D721Med (cell line): ENCODE results near the gene SEMA3F.
A peak's percentile ranks its signal among the peaks of the same experiment; 100 is the strongest.
"Not testable (repeated sequence)": the region's sequence is repeated elsewhere in the genome, so short reads cannot be mapped to it uniquely, and the experiment has no call there.

Source experiments
- DNase-seq: peaks from one replicate; pipeline ENCODE4 v3.0.0; 2011; ENCODE audit warnings: low spot score; ENCODE audit not compliant: insufficient read length
- FAIRE-seq: peaks from 2 replicates; lab custom pipeline; 2011; peaks lifted over from hg19 to GRCh38; lab: Jason Lieb, UNC
- TF ChIP-seq, protein P1 (sequence below): IDR thresholded peaks from 2 replicates; pipeline ENCODE4 v1.5.1; 2012; ENCODE audit warnings: mild to moderate bottlenecking, control low read depth; ENCODE audit not compliant: insufficient read depth; ENCODE audit errors: missing control alignments

Gene SEMA3F

GRCh38 chr3:50227390-50228183, 72.5 kb downstream of the SEMA3F start:
- FAIRE-seq (no peak), DNase-seq (peak; percentile 89)
- TF ChIP-seq, protein P1, sequence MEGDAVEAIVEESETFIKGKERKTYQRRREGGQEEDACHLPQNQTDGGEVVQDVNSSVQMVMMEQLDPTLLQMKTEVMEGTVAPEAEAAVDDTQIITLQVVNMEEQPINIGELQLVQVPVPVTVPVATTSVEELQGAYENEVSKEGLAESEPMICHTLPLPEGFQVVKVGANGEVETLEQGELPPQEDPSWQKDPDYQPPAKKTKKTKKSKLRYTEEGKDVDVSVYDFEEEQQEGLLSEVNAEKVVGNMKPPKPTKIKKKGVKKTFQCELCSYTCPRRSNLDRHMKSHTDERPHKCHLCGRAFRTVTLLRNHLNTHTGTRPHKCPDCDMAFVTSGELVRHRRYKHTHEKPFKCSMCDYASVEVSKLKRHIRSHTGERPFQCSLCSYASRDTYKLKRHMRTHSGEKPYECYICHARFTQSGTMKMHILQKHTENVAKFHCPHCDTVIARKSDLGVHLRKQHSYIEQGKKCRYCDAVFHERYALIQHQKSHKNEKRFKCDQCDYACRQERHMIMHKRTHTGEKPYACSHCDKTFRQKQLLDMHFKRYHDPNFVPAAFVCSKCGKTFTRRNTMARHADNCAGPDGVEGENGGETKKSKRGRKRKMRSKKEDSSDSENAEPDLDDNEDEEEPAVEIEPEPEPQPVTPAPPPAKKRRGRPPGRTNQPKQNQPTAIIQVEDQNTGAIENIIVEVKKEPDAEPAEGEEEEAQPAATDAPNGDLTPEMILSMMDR = peak; percentile 61

DNA sequence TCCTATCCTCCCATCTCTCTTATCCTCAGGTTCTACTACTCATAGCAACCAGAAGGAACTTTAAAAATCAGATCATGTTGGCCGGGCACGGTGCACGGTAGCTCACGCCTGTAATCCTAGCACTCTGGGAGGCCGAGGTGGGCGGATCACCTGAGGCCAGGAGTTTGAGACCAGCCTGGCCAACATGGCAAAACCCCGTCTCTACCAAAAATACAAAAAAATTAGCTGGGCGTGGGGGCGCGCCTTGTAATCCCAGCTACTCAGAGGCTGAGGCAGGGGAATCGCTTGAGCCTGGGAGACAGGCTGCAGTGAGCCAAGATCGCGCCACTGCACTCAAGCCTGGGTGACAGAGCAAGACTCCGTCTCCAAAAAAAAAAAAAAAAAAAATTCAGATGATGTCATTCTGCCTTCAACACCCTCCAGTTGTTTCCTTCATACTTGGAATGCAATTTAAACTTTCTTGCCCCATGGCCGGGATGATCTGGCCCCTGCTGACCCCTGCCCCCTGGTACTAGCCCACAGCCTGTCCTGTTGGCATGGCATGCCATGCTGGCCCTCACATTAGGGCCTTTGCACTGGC, 73.2 kb downstream of the SEMA3F start:
- not testable (repeated sequence) for FAIRE-seq

DNA sequence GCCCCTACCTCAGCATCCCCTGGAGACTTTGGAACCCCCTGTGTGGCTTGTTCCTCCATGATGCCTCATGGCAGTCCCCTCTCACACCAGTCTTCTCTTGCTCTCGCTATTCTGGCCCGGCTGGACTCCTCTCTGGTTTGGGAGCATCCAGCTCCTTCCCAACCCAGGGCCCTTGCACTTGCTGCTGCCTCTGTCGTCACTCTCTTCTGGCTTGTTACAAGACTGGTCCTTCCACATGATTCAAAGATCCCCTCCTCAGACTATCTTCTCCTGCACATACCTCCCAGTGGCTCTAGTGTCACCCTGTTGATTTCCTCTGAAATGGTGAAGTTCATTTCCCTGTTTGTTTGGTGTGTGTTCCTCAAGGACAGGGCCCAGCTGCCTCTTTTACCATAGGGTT, 74.4 kb downstream of the SEMA3F start:
- TF ChIP-seq, protein P1 = no peak
- no peak for FAIRE-seq
- no peak for DNase-seq

More for the DNA sequence above, 73.2 kb downstream of the SEMA3F start:
- DNase-seq = not testable (repeated sequence)

DNA sequence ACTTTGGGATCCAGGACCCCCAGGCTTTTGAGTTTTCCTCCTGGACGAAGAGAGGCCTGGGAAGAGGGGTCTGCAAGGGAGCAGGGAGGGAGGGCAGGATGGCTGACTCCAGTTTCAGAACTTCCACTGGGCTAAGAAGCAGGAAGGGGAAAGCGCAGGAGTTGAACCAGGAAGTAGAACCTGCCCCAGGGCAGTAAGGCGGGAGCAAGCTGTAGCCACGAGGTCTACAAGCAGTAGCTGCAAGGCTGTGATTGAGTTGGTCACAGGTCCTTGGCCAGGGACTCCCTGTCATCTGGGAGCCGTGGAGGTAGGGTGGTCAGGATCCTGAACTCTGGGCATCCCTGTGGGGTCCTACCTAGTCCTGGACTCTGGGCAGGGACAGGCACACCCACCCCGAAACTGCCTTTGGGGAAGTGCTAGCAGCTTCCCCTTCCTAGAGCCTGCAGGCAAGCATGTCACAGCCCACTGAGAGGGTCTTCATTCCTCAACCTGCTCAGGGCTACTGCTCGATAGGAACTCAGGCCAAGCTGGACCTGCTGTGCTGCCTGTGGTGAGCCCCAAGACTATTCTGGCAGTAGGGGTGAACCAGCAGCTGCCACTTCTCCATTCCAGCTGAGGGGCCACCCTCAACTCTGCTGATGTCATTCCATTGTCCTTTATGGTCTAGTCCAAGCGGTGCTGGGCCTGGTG, 75.1 kb downstream of the SEMA3F start:
- FAIRE-seq (no peak), DNase-seq (no peak)
- TF ChIP-seq, protein P1 = no peak

GRCh38 chr3:50230794-50231125, 75.6 kb downstream of the SEMA3F start:
- no peak for FAIRE-seq
- no peak for DNase-seq

DNA sequence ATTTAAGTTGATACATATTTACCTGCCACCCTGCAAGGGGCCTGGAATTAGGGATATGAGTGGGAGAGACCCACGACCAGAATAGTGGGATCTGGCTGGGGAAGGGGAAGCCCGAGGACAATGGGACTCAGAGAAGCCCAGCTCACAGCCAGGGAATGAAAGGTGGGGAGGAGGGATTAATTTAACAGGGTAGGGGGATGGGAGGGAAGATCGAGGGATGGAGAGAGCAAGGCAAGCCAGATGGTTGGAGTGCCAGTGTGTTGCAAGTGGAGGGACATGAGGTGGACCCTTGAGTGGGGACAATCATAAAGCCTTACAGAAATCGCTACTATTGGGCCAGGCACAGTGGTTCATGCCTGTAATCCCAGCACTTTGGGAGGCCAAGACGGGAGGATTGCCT, 76.5 kb downstream of the SEMA3F start:
- TF ChIP-seq, protein P1 = no peak
- FAIRE-seq (no peak), DNase-seq (no peak)

More at GRCh38 chr3:50230794-50231125, 75.6 kb downstream of the SEMA3F start:
- TF ChIP-seq, protein P1 = no peak

GRCh38 chr3:50232303-50232702, 77.2 kb downstream of the SEMA3F start:
- DNase-seq (no peak), FAIRE-seq (no peak)
- TF ChIP-seq, protein P1 = no peak
